GM21723 (cell line): ENCODE results near the gene PRDM2.

Experiments used
- ATAC-seq: cut with Tn5 transposase; IDR thresholded peaks from one replicate; pipeline ENCODE4 v1.9.1; 2021; ENCODE audit warnings: mild to moderate bottlenecking, moderate library complexity; ENCODE audit not compliant: unreplicated experiment

The PRDM2 gene

DNA sequence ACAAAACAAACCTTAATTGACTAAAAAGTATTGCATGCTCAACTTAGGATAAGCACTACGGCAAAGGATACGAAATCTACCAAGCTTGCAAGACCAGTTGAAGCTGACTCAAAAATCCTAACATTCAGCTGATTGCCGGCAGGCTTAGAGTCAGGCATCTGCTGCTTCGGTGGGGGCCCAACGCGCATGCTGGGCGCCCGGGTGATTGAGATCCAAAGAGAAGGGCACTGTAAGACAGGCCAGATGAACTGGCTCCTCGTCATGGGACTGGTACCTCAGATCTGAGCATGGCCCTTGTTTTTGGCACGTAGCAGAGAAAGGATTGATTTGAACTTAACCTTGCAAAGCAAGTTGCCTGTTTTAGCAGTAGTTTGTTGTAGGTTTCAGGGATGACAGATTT, 86.6 kb downstream of the PRDM2 start:
- ATAC-seq: no peak

DNA sequence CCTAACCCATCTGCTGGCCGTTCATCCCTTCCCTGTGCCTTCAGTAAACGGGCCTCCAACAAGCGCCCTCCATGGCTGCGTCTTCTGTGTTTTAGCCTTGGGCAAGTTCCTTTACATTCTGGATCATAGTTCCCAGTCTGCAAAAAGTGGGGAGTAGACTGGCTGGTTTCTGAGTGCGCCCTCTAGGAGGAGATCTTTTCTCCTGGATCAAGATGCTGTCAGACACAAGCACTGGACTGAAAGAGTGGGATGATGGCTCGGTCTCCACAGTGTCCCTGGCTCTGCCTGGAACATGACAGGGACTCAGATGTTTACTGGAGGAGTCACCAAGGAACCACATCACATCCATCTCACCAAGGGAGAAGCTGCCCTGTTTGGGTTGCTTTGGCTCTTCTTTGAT, 88.8 kb downstream of the PRDM2 start:
- no peak for ATAC-seq

DNA sequence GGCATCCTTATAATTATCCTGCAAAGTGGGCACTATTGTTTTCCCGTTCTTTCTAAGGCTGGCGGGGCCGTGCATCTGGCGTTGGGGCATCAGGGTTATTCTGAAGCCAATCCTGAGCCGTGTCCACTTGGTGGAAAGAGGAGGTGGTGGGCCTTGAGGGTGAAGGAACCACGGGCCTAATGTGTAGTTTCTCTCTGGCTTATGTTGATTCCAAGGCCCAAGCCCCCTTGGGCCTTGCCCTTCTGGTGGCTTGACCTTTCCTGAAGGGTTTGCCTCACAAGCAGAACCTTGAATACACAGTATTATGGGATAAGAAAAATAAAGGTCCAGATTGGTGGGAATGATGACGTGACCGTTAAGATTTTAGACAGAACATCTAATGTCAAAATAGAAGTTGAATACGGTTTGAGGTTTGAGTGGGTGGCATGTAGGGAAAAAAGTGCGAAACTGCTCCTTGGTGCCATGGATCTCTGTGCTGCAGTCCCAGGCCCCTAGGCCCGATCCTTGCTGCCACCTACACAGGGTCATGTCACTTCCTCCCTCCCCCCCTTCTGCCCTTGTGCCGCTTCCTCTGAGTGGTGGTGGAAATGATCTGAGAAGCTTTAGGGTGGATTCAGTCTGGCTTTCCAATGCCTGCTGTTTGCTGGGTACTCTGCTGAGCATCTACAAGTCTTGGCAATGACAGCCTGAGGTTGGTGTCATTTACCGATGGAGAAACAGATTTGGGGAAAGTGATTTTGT, 90.5 kb downstream of the PRDM2 start:
- ATAC-seq: no peak

DNA sequence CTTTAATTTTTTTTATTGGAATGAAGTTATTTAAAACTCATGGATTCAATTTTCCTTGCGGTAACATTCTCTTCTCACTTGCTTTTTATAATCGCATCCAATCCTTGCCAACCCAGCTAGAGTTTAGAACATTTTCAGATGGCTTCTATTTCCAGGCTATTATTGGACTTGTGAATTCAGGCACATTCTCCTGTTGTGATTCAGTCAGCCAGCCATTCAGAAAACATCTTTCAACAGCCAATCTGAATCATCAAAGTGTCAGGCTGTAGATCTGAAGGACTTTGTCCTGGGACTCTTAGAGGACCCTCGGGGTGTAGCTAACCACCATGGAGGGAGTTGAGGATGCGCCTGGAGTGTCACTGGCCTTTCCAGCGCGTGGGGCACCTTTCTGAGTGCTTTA, 92.4 kb downstream of the PRDM2 start:
- no peak for ATAC-seq

DNA sequence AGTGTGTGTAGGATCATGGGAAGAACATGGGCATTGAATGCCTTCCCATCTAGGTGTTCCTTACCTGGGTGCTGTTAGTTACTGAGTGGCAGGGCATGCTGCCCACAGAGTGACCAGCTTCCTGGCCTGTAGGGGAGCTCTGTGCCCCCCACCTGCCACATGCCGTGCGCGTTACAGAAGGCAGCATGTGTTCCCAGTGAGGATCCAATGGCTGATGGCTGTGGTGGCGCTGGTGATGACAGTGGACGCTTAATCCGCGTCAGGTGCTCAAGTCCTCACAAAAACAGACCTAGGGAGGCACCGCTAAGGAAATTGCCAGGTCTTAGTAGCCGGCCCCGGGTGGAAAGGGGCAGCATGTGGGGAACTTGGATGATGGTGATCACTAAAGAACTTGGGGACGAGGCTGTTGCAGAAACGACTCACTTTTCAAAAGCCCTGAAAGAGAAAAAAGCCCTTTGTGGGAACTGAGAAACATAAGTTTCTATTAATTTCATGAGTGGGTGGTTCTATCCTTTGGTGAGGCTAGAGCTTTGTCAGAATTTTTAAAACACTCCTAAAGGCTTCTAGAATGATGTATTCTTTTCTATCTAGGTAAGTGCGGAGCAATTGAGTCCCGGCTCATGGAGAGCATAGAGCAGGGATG, 93.2 kb downstream of the PRDM2 start:
- no peak for ATAC-seq

DNA sequence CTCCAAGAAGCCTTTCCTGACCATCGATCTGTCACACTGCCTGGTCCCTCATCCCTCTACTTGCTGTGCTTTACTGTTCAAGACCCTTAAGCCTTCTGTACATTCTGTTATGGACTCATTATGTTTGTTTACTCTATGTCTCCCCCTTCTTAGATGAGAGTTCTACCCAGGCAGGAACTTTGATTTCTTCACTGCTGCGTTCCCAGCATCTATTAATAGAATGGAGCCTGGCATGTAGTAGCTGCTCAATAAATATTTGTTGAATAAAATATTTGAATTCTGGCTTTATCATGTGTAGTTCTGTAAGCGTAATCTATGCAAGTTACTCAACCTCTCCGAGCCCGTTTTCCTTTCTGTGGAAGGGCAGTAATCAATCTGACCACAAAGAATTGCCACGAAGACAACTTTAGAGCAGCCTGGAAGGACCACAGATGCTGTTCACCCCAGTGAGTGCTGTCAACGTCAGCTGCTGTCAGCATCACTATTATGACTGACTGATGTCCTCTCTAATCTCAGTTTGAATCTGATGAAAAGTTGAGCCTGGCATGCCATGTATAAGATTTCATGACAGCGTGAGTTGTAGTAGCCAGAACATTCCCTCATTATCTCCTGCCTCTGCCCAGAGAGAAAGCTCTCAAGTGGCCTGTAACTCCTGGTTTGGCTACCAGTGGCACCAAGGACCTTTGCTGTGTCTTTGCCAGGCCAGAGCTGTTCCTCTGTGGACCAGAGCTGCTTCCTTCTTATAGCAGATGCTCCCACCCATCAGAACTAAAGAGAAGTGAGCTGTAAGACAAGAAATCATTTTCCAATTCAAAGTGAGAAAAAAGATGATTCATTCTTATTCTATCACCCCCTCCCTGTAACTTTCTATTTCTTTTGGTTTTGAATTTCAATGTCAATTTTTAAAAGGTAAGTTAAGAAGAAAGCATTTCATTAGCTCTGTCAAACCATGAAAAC, 94.5 kb downstream of the PRDM2 start:
- ATAC-seq: no peak

DNA sequence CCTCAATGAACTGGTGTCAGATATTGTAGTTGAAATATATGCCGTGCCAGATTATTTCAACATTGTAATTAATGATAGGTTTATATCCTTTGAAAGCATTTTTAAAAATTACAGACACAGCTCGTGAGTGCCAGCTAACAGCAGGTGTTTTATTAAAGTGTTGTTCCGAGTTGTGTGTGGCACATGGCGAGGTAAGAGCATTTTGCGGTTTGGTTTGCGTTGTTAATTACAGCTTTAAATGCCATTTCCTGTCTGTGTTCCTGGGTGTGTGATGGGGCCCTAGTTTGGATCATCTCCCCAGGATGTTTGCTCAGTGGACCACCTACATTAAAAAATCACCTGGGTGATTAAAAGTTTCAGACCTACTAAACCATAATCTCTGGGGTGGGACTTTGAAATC, 97.4 kb downstream of the PRDM2 start:
- ATAC-seq: no peak

DNA sequence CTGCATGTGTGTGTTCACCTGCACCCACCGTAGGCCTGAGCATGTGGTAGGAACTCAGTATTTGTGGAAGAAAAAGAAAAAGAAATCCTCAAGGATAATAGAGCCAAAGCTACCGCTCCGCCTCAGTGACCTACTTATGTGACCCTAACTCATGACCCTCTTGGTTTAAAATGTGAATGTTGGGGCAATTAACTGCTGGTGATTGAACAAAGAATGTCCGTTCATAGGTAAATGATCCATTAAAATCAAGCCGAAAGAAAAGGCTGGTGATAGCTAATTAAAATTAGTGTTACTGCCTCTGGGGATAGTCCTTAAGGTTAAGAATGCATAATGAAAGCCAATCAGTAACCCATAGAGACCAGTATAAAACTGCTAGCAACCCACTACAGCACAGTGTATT, 98.1 kb downstream of the PRDM2 start:
- no peak for ATAC-seq

DNA sequence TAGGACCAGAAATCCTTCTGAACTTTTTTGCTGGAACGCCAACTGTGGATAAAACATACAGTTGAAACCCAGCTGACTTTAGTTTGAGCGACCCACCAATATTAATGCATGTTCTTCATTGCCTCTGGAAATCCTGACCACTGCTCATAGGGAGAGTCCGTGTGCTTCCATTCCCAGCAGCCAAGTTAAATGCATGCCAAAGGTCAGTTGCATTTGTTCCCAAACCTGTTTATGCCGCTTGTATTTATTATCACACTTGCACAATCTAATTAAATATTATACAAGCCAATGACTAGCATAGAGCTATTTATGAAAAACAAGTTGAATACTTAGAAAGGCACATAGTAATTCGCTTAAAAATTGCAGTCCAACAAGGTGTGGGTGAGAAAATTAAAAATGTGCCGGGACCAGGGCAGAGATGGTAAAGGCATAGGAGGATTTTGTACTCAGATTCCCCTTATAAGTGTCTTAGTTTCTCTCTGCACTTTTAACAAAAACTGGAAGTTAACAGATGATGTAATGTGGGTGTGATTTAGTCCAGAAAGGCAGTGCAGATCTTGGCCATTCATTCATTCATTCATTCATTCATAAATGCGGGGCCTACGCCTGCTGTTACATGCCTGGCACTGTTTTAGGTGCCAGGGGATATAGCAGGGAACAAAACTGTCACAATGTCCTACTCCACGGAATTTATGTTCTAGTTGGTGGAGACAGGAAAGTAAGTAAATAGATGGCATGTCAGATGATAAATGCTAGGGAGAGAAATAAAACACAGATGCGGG, 99.7 kb downstream of the PRDM2 start:
- ATAC-seq: no peak

DNA sequence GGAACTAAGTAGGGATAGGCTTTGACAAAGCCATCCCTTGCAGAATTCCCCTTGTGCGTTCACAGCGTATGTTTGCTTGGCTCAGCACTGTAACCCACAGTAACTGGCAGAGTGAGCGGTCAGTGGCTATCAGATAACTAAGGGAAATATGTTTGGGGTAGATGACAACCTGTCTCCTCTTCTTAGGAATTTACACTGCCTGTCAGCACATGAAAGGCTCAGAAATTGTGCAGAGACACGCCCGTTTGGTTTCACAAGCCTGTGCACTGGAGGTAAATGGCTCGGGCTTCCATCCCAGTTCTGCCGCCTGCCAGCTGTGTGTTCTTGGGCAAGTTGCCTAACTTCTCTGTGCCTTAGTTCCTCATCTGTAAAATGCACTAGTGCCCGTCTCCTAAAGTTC, 101.2 kb downstream of the PRDM2 start:
- no peak for ATAC-seq

DNA sequence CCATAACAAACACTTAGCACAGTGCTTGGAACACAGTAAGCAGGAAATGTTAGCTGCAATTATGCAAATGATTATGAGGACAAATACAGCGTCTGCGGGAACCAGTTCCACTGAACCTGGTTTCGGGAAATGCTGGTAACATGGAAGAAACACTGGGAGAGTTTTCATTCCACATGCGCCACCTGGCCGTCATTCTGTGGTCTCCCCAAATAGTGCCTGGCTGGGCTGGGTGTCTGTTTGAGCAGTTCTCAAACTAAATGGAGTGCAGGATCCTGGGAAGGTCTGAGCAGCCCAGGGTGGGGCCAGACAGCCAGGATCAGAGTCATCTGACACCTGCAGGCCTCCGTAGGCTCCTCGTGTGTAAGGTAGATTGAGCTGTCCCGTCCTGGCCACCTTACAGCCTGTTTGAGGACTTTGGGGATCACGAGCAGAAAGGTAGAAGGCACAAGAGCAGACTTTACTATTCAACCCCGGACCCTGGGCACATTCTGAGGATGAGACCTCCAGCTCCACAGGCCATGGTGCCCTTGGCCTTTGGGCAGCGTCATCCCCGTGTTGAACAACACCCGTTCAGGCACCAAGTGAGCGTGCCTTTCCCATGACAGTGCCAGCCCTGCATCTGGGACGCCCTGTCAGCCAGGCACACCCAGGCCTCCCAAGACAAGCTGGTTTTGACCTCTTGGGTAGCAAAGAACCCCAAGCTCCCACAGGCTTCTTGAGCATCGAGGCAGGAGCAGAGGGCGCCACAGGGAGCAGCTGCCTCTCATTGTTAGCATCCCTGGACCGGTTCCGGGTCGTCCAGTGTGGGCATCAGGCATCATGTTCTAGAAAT, 101.9 kb downstream of the PRDM2 start:
- no peak for ATAC-seq

DNA sequence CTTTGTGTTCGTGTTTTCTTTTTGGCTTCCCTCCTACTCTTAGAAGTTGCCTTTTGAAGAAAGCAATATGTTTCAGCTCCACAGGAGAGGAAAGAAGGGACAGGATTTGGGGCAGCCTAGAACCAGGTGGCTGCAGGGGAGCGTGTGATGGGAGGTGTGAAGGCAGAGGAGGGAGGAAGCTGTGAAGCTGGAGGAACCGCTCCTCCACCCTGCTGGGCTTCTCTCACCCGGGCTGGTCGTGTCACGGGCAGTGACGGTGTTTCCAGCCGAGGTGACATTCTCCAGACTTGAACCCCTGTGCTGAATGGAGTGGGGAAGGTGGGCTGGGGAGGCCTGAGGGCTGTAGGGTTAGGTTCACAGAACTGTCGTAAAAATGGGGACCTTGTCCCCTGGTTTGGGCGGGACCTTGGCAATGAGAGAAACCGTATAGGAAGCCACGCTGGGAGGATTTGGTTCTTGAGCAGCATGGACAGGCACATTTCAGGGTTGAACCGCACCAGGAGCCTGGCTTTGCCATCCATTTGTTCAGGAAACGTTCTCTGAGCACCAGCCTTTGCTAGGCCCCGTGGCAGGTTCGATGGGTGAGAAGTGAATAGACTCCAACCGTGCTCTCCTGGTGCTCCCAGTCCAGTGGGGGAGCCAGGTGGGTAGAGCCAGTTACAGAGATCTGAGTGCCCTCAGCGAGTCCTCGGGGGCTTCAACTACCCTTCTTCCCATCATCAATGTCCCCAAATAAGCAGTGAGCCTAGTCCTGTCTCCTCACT, 103.0 kb downstream of the PRDM2 start:
- ATAC-seq: no peak

DNA sequence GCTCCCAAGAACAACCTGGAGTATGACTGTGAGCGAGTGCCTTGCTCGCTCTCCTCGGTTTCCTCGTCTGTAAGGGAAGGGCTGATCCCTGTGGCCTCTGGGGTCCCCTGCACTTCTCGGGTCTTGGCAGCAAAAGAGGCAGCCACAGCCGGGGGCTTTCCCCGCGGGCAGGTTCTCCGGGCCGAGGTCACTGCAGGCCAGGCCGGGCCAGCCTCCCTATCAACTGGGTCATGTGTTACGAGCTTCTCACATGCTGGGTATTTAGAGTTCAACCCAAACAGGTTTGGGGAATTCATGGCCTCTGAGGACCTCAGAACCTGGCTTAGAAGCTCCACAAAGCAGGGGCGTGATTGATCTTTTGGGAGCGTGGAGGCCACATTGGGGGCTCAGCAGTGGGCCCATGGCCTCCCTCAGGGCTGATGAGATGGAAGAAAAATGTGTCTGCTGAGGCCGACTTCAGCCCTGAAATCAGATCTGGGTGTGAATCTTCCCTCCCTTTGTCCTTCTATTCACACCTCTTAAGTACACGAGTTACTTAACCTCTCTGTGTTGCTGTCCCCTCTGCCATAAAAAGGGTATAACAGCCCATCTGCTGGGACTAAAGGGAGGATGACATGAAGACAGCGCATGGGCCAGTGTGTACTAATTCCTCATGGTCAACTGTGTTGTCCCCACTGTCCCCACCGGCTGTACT, 103.7 kb downstream of the PRDM2 start:
- ATAC-seq: no peak

DNA sequence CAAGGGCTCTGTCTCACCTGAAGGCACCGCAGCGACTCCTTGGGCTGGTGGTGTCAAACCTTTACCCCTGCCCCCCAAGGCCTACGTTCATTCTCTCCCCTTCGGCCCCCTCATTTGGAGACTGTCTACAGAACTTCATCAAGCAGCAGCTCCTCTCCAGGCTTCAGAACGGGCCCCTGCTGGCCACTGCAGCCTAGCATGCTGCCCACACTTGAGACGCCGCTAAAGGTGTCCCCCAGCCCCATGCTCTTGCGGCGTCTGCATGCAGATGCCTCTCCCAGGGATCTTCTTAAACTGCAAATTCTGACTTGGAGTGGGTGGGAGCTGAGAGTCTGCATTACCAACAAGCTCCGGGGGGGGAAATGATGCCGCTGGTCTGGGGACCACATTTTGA, 104.2 kb downstream of the PRDM2 start:
- no peak for ATAC-seq

DNA sequence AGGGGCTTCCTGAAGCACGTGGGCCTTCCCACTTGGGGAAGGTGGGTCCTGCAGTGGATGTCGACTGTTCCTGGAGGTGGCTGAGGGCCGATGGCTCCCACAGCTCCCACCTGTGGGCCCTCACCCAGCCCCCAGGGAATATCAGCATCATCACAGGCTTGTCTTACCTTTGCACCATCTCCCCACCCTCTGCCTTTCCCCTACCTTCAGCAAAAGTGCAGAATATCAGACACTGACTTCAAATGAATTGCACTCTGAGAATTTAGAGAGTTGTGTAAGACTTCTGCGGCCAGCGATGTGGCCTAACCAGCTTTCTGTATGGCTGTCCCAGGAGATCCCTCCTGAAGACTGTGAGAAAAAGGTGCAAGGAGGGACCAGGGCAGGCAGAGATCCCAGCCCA, 105.4 kb downstream of the PRDM2 start:
- ATAC-seq: no peak

DNA sequence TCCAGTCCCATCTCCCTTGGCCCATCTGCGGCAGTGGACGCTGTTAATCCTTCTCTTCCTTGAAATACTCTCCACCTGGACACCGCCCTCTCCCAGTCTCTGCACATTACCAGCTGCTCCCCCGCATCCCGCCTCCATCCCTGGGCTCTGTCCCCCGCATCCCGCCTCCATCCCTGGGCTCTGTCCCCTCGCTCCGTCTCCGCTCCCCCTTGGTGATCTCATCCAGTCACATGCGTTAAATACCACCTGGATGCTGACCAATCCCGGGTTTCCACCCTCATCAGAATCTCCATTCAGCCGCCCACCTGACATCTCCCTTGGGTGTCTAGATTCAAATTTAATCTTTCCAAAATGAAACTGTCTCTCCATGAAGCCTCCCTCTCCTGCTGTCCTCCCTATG, 106.1 kb downstream of the PRDM2 start:
- no peak for ATAC-seq

DNA sequence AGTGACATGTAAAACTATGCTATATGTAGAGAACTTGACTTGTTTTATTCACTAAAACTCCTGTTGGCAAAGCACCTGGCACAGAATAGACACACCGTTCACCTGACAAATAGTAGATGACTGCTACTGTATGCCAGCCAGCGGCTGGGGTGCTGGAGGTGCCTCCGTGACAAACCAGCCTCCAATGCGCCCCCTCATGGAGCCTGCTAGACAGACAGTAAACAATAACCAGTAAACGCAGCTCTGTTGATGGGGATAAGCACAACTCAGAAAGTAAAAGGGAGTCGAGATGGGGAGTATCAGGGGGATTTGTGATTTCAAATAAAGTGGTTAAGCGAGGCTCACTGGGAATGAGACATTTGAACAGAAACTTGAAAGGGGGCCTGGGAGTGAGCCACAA, 107.2 kb downstream of the PRDM2 start:
- no peak for ATAC-seq

DNA sequence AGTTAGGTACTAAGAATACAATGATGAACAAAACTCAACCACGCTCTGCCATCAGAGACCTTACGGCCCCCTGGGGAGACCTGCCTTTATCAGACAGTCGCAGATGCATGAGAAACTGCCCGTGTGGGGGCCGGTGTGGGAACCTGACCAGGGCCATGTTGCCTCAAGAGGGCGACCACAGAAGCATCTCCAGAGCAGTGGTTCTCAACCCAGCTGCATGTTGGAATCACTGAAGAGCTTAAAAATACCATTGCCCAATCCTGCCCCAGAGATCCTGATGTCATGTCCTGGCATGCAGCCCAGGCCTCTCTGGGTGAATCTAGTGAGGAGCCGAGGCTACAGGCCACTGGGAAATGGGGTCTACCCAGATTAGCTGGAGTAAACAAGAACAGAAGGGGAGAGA, 108.7 kb downstream of the PRDM2 start:
- ATAC-seq: no peak
